GM18505 (cell line): ENCODE results near the gene HEYL.

Source experiments
- ATAC-seq: cut with Tn5 transposase; IDR thresholded peaks from one replicate; pipeline ENCODE4 v1.9.1; 2021; ENCODE audit not compliant: unreplicated experiment
- POLR2A ChIP-seq: IDR thresholded peaks from 4 replicates; pipeline ENCODE4 v1.6.1; 2011; ENCODE audit warnings: borderline replicate concordance; ENCODE audit not compliant: insufficient read depth, insufficient read length; ENCODE audit errors: extremely low read depth

HEYL gene

DNA sequence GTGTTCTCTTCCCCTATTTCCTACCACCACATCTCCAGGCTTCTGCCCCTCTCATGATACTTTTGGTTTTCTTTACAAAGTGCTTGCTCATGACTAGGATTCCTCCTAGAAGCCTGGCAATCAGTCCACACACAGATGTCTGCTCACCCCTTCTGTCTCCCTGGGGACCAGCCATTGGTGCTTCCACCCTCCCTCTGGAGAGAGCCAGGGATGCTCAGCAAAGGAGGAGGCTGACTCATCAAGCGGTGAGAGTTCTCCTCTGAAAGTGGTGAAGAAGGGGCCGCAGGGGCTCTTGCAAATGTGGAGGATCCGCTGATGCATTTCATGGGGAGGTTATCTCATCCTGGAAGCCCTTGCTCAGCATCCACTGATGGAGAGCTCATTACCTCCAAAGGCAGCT lies 18.0 kb upstream of the HEYL start:
- no peak for TF ChIP-seq POLR2A
- ATAC-seq, result no peak

DNA sequence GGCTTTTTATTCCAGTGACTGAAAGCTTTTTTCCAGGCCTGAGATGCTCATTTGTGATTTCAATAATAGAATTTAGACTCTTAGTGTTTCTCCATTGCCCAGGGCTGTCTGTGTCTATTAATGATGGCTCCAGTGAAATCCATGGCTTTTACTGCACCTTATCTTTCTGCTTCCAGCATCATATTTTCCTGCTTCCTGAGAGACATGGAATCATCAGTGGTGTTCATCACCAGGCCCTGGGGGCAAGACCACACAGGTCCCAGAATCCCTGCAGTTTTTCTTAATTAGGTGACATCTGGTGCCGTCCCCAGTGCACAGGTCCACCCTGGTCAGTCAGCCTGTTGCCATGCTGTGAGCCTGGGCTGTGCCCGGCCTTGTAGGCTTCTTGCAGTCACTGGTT lies 16.9 kb upstream of the HEYL start:
- no peak for TF ChIP-seq POLR2A
- ATAC-seq, result no peak

DNA sequence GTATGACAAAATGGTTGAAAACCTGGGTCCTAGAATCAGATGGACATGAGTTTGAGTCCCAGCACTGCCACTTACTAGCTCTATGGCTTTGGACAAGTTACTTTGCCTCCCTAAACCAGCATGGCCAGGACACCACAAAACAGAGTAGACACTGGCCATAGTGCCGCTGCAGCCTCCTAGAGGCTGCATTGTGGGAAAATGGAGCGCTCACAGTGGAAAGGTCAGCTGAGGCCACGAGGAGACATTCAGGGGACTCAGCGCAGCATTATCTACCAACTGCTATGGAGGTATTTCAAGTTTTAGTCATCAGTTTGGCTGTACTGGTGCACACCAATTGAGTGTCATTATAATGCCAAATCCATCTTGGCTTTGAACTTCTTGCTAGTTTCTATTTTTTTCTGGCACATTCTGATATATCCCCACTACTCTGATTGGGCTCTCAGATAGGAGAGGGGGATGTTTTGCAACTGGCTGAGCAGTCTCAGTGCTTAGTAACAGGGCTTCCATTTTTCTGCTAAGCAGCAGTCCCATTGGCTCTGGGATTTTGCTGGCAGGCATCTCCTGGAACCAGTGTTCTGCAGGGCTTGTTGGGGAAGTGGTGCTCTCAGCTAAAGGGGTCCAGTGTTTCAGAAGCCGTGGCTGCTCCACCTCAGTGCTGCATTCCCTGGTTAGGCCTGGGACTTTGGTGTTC lies 16.3 kb upstream of the HEYL start:
- TF ChIP-seq POLR2A, result no peak
- ATAC-seq, result no peak

- TF ChIP-seq POLR2A, result no peak
- no peak for ATAC-seq
Measured at GRCh38 chr1:39654291-39654690, 14.8 kb upstream of the HEYL start.

DNA sequence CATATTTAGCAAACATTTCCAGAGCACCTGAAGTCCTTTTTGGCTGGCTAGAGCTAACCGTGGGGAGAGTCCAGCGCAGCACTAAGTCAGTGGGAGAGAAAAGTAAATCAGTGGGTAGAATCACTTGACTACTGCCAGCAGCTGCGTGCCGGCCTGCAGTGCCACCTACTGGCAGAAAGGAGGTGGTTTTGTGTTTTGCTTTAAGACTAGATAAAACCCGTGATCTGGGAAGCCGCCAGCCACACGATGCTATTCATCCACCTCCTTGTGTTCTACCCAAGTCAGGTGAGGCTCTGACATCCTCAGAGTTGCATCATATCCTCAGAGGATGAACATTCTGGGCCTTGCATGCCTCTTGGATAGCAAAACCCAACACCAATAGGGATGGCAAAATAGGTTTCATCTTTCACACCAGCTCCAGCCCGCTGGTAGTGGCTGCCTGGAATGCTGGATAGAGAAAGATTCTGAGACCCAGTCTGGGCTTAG lies 14.1 kb upstream of the HEYL start:
- ATAC-seq, result no peak
- no peak for TF ChIP-seq POLR2A

GRCh38 chr1:39652554-39652953 lies 13.1 kb upstream of the HEYL start:
- TF ChIP-seq POLR2A, result no peak
- no peak for ATAC-seq

DNA sequence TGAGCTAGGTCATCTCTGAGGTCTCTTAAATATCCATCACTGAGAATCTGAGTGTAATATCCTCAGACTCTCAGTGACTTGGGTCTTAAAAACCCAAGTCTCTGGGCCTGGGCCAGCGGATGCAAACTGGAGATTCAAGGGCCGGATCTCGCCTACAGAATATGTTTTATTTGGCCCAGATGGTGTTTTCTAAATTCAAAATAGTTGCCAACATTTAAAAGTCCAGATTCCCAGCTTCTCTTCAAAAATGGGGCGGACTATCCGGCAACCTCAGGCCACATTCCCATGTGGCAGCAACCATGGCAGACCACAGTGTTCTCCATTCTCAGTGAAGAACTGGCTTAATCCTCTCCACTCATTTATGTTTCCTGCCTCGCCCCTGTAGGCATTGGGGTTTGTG lies 12.7 kb upstream of the HEYL start:
- ATAC-seq, result no peak
- no peak for TF ChIP-seq POLR2A

- no peak for TF ChIP-seq POLR2A
- no peak for ATAC-seq
Measured at GRCh38 chr1:39650431-39650830, 11.0 kb upstream of the HEYL start.

DNA sequence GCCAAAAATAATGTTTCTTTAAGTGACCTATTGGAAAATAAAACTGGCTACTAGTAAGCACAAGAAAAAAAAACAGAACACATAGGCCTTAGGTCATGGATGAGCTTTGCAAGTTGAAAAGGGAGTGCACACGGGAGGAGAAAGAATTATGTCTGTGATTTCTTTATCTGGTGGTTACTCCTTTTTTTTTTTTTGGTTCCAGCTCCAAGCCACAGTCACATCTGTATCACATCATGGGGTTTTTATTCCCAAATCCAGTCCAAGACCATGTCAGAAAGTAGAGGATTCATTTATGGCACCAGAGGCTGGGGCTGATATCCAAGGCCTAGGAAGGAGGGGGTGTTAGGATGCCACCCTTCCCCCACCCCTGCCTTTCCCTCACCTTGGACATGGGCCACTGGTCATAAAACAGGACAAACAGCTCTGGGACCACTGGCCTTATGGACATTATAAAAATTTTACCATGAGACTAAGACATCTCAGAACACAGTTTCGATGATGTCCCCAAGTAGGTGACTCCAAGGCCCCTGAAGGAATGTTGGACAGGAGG lies 10.3 kb upstream of the HEYL start:
- no peak for TF ChIP-seq POLR2A
- ATAC-seq, result no peak

GRCh38 chr1:39648496-39648895 lies 9.1 kb upstream of the HEYL start:
- no peak for ATAC-seq
- TF ChIP-seq POLR2A, result no peak

DNA sequence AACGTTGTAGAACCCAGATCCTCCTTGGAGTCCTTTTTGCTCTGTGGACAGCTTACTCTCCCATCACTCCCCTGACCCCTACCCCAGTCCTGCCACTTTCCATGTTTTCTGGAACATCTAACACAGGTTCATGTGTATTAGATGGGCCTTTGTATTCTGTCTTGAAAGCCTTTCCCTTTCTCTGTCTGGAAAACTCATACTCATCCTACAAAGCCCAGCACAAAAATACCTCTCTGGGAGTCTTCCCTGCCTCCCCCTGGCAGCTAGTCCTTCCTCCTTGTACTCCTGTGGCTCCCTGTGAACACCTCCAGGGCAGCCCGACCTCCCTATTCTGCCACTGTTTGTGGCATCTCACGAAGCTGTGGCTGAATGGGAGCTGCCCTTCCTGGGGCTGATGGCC lies 7.8 kb upstream of the HEYL start:
- no peak for TF ChIP-seq POLR2A
- ATAC-seq, result no peak

DNA sequence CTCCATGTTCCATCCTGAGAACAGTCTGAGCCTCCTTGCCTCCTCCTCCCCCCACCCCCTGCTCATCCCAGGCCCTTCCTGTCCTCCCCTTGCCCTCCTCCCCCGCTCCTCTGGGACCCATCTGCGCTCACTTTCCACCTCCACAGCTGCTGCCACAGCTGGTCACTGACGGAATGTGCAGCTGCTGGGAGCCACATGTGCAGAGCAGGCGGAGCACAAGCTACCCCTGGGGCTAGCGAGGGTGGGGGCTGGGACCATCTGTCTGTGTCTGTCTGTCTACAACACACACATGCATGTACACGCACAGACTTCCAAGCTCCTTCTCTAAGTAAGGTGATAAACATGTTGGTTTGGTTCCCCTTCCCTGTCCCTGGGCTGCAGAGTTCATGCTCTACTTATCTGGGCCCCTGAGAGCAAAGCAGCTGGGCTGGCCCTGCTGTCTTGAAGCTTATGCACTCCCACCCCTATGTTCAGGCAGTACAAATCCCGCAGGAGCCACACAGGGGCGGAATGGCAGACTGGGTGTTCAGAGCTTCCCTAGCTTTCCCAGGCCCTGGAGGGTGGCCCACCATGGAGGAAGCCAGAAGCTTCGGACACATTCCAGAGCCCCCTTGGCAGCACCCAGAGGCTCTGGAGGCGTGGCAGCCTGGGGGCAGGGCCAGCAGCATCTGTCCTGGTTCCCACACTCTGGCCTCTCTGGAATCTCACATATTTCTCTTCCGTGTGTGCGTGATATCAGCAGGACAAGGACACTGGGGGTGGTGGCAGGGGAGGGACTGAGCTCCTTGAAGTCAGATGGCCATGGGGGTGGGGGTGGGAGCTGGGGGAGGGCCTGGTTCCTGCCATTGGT lies 7.0 kb upstream of the HEYL start:
- no peak for TF ChIP-seq POLR2A
- no peak for ATAC-seq

DNA sequence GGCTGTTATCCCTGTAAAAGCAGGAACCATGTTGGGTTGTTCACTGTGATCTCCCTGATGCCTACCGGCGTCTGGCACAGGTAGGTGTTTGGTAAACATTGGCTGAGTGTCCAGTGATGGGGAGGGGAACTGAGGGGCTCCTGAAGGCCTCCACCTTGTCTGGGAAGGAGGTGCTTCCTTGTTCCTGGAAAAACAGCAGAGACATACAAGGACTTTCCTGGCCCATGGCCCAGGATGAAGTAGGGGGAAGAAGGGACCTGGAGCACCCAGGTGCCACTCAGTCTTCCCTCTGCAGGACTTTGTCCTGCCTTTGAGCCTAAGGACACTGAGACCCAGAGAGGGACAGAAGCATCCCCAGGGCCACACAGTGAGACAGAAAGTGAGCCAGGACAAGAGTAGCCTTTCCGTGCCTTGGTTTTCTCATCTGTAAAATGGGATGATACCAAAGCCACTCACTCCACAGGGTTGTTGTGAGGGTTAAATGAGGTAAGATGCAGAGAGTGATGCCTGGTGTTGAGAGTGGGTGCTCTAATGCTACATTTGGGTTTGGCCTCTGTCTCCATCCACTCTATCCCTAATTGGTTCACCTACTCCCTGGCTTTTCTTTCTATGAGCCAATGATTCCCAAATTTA lies 6.1 kb upstream of the HEYL start:
- no peak for ATAC-seq
- TF ChIP-seq POLR2A, result no peak

GRCh38 chr1:39643705-39644104 lies 4.3 kb upstream of the HEYL start:
- no peak for ATAC-seq
- TF ChIP-seq POLR2A, result no peak

GRCh38 chr1:39642796-39643195 lies 3.4 kb upstream of the HEYL start:
- TF ChIP-seq POLR2A, result no peak
- ATAC-seq, result no peak
